Measurements from ENCODE around the gene PUM1.

PUM1 gene

DNA sequence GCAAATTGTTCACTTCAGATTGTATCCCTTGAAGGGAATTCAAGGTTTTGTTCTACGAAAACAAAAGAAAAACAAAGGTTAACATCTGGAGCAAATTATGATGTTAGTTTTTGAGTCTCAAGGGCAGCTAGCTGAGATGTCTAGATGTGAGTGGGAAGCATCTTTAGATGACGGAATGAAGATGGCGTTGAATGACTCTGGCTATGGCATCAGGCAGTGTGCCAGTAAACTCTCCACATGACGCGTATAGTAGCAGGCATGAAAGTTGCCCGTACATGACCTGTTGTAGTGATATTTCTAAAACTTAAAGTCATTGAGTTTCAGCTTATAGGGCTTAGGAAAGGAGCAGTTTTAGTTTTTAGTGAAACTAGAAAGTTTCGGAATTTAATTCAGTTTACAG, 144.7 kb downstream of the PUM1 start:
- TF ChIP-seq LEF1 (IDR thresholded peaks at IDR 0.05; ENCODE audit: borderline replicate concordance) (no peak), FOXK2 (IDR thresholded peaks at IDR 0.05) (no peak), FOXA1 (IDR thresholded peaks at IDR 0.05) (no peak), BHLHE40 (IDR thresholded peaks at IDR 0.05; ENCODE audit: borderline replicate concordance) (no peak), HDGF (IDR thresholded peaks at IDR 0.05; ENCODE audit: borderline replicate concordance) (no peak), SP1 (IDR thresholded peaks at IDR 0.05) (no peak), L3MBTL2 (conservative IDR thresholded peaks at IDR 0.05) (no peak), ZNF384 (IDR thresholded peaks at IDR 0.05) (no peak), CTBP1 (IDR thresholded peaks at IDR 0.05; ENCODE audit: borderline replicate concordance) (no peak), NFRKB (IDR thresholded peaks at IDR 0.05) (no peak), SUZ12 (IDR thresholded peaks at IDR 0.05) (no peak), ARNT (IDR thresholded peaks at IDR 0.05) (no peak), FOXM1 (IDR thresholded peaks at IDR 0.05; ENCODE audit: borderline replicate concordance) (no peak), TARDBP (IDR thresholded peaks at IDR 0.05) (no peak), ELF4 (IDR thresholded peaks at IDR 0.05) (no peak)
- TF ChIP-seq, protein P1, sequence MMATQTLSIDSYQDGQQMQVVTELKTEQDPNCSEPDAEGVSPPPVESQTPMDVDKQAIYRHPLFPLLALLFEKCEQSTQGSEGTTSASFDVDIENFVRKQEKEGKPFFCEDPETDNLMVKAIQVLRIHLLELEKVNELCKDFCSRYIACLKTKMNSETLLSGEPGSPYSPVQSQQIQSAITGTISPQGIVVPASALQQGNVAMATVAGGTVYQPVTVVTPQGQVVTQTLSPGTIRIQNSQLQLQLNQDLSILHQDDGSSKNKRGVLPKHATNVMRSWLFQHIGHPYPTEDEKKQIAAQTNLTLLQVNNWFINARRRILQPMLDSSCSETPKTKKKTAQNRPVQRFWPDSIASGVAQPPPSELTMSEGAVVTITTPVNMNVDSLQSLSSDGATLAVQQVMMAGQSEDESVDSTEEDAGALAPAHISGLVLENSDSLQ (IDR thresholded peaks at IDR 0.05): no peak
- no peak for DNase-seq (ENCODE audit: extremely low spot score)
- CTCF ChIA-PET: interaction anchor here (0.6 to 1.1 kb wide), 2 partner anchors 8 to 141 kb away, joined by 3 to 4 read pairs; no protein-coding TSS in a partner anchor
- POLR2A ChIA-PET: no interaction called here

DNA sequence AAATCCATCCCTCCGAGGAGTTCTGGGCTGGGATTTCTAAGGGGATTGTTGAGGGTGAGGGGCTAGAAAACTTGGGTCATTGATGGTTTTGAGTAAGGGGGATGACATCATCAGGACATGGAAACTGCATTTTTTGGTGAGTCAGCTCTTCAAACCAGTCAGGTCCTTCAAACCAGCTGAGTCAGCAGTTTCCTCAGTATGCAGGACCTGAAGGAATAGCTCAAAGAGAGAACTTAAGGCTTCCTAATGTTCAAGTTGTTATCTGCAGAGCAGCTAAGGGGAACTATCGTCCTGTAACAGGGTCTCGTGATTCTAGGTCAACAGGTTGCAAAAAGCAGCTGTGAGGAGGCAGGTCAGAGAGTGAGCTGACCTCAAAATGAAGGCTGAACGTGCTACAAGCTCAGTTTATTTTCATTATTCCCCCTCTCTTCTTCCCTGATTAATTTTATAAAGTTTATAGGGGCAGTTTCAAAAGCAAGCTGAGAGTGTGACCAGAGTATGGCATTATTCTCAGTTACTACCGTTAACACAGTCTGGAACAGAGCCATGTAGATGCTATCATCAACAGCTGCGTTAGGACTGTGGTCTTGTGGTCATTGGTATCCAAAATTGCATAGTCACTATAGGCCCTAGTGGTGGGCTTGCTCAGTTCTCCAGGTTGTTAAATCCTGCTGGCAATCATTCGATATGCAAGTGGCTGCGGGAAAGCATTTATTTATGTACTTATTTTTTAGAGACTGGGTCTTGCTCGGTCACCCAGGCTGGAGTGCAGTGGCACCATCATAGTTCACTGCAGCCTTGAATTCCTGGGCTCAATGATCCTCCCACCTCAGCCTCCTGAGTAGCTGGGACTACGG, 146.3 kb downstream of the PUM1 start:
- DNase-seq (ENCODE audit: extremely low spot score): no peak
- TF ChIP-seq FOXK2 (IDR thresholded peaks at IDR 0.05): no peak
- ChIA-PET CTCF (interaction anchor here (0.7 to 1.7 kb wide), 9 partner anchors 9 to 201 kb away, joined by 3 to 10 read pairs (median 5); no protein-coding TSS in a partner anchor), POLR2A (interaction anchor here (1.0 to 1.3 kb wide), 2 partner anchors 136 to 146 kb away, joined by 4 read pairs; no protein-coding TSS in a partner anchor)

- TF ChIP-seq FOXK2 (IDR thresholded peaks at IDR 0.05): no peak
- TF ChIP-seq NFRKB (IDR thresholded peaks at IDR 0.05): no peak
- no peak for TF ChIP-seq L3MBTL2 (conservative IDR thresholded peaks at IDR 0.05)
- no peak for TF ChIP-seq TARDBP (IDR thresholded peaks at IDR 0.05)
- no peak for TF ChIP-seq LEF1 (IDR thresholded peaks at IDR 0.05; ENCODE audit: borderline replicate concordance)
- TF ChIP-seq FOXA1 (IDR thresholded peaks at IDR 0.05): no peak
- no peak for TF ChIP-seq ZNF384 (IDR thresholded peaks at IDR 0.05)
- no peak for TF ChIP-seq SP1 (IDR thresholded peaks at IDR 0.05)
- TF ChIP-seq ARNT (IDR thresholded peaks at IDR 0.05): no peak
- no peak for TF ChIP-seq SUZ12 (IDR thresholded peaks at IDR 0.05)
- no peak for TF ChIP-seq HDGF (IDR thresholded peaks at IDR 0.05; ENCODE audit: borderline replicate concordance)
- no peak for TF ChIP-seq ELF4 (IDR thresholded peaks at IDR 0.05)
- no peak for TF ChIP-seq CTBP1 (IDR thresholded peaks at IDR 0.05; ENCODE audit: borderline replicate concordance)
- no peak for TF ChIP-seq BHLHE40 (IDR thresholded peaks at IDR 0.05; ENCODE audit: borderline replicate concordance)
- ChIA-PET CTCF (interaction anchor here (1.6 to 2.0 kb wide), 2 partner anchors 115 to 133 kb away, joined by 6 to 11 read pairs; no protein-coding TSS in a partner anchor), POLR2A (no interaction called here)
- DNase-seq (ENCODE audit: extremely low spot score): no peak
Measured at GRCh38 chr1:30916296-30916695, 149.2 kb downstream of the PUM1 start.

DNA sequence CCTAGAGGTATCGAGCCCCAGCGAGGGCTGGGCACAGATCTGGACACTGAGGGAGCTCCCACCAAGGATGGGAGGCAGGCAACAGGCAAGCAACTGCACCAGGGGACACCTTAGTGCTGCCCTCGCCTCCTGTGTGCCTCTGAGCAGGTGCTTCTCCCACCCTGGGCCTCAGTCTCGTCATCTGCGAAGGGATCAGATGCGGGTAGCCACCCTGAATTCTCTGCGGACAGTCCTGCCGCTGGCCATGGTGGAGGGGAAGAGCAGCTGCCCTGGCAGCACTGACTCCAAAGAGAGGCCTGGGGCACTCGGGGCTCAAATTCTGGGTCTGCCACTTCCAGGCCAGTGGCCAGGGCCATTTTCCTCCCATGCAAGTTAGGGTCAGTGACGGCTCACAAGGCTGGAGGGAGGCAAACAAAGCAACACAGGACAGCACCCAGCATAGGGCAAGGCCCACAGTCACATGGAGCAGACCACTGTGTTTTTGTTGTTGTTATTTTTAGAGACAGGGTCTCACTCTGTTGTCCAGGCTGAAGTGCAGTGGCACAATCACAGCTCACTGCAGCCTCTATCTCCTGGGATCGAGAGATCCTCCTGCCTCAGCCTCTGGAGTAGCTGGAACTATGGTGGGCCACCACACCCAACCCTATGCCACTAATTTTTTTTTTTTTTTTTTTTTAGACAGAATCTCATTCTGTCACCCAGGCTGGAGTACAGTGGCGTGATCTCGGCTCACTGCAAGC, 149.9 kb downstream of the PUM1 start:
- POLR2A ChIA-PET: no interaction called here
- CTCF ChIA-PET: interaction anchor here (0.6 to 2.0 kb wide), 4 partner anchors 110 to 250 kb away, joined by 4 to 11 read pairs (median 6); no protein-coding TSS in a partner anchor
- no peak for DNase-seq (ENCODE audit: extremely low spot score)
- TF ChIP-seq BHLHE40 (IDR thresholded peaks at IDR 0.05; ENCODE audit: borderline replicate concordance) (no peak), TARDBP (IDR thresholded peaks at IDR 0.05) (no peak), L3MBTL2 (conservative IDR thresholded peaks at IDR 0.05) (no peak), LEF1 (IDR thresholded peaks at IDR 0.05; ENCODE audit: borderline replicate concordance) (no peak), FOXM1 (IDR thresholded peaks at IDR 0.05; ENCODE audit: borderline replicate concordance) (no peak)
- TF ChIP-seq, protein P1 (IDR thresholded peaks at IDR 0.05): no peak

DNA sequence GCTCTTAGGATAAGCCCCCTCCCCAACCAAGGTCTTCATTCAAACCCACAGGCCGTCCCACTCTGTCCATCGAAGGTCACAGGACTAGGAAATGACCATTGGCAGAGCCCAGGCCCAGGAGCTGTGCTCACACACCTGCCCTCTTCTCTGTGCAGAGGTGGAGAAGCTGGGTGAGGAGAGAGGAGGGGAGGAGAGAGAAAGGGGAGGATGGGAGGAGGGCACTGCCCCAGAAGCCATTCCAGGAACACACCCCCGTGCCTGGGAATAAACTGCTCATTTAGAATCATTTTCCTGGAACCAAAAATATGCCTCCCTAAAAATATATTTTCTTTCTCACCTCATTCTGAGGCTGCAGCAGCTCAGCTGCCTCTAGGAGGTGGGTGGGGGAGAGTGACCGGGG, 150.6 kb downstream of the PUM1 start:
- no peak for DNase-seq (ENCODE audit: extremely low spot score)
- POLR2A ChIA-PET: interaction anchor here (1.1 to 1.5 kb wide), 2 partner anchors 108 to 114 kb away, joined by 3 to 4 read pairs; no protein-coding TSS in a partner anchor
- TF ChIP-seq BHLHE40 (IDR thresholded peaks at IDR 0.05; ENCODE audit: borderline replicate concordance): no peak
- TF ChIP-seq, protein P1 (IDR thresholded peaks at IDR 0.05): no peak
- TF ChIP-seq FOXM1 (IDR thresholded peaks at IDR 0.05; ENCODE audit: borderline replicate concordance): no peak
- no peak for TF ChIP-seq CTBP1 (IDR thresholded peaks at IDR 0.05; ENCODE audit: borderline replicate concordance)
- TF ChIP-seq FOXK2 (IDR thresholded peaks at IDR 0.05): no peak
- TF ChIP-seq ELF4 (IDR thresholded peaks at IDR 0.05): no peak
- no peak for TF ChIP-seq SP1 (IDR thresholded peaks at IDR 0.05)
- no peak for TF ChIP-seq TARDBP (IDR thresholded peaks at IDR 0.05)
- TF ChIP-seq HDGF (IDR thresholded peaks at IDR 0.05; ENCODE audit: borderline replicate concordance): no peak
- TF ChIP-seq FOXA1 (IDR thresholded peaks at IDR 0.05): no peak
- TF ChIP-seq ZNF384 (IDR thresholded peaks at IDR 0.05): no peak
- no peak for TF ChIP-seq ARNT (IDR thresholded peaks at IDR 0.05)
- TF ChIP-seq LEF1 (IDR thresholded peaks at IDR 0.05; ENCODE audit: borderline replicate concordance): no peak
- TF ChIP-seq NFRKB (IDR thresholded peaks at IDR 0.05): no peak
- TF ChIP-seq SUZ12 (IDR thresholded peaks at IDR 0.05): no peak
- TF ChIP-seq L3MBTL2 (conservative IDR thresholded peaks at IDR 0.05): no peak
- CTCF ChIA-PET: interaction anchor here (0.6 to 2.0 kb wide), 5 partner anchors 19 to 251 kb away, joined by 3 to 11 read pairs (median 6); no protein-coding TSS in a partner anchor

Data from HEK293T (cell line).